CD4-positive, alpha-beta memory T cell (primary cell): ENCODE data around the gene EXOC4. TPM values are rescaled to one million over a fixed set of nuclear protein-coding genes. Genes with fewer than 3 reads are reported as not detected.

ENCODE experiments used
- CTCF ChIA-PET: fragments of 350-600 bp; sonication (Branson Sonifier 250); formaldehyde crosslinking; loops from one replicate; lab custom pipeline; 2021; ENCODE audit warnings: inconsistent platforms; ENCODE audit not compliant: partially characterized antibody; lab: Charles Lee
- POLR2A ChIA-PET: fragments of 350-600 bp; sonication (Branson Sonifier 250); formaldehyde crosslinking; loops from one replicate; lab custom pipeline; 2021; ENCODE audit not compliant: partially characterized antibody; lab: Charles Lee
- DNase-seq, 5 donors: peaks; one replicate each; pipeline versions ENCODE4 v3.0.0 to v3.0.0-alpha.2; 2020 to 2022; ENCODE audit warnings: mixed read lengths in 1 of 5
- H3K27ac ChIP-seq: one replicate; pipeline ENCODE4 v1.7.0; 2013; ENCODE audit warnings: low read depth, low read length
- H3K27me3 ChIP-seq: 2 replicates; pipeline ENCODE4 v1.7.0; 2013; ENCODE audit warnings: mild to moderate bottlenecking, low read length, moderate library complexity; ENCODE audit not compliant: insufficient read depth
- H3K36me3 ChIP-seq: 2 replicates; pipeline ENCODE4 v1.7.0; 2013; ENCODE audit warnings: mild to moderate bottlenecking, low read length, moderate library complexity; ENCODE audit not compliant: insufficient read depth
- H3K4me1 ChIP-seq: 2 replicates; pipeline ENCODE4 v1.7.0; 2013; ENCODE audit warnings: mild to moderate bottlenecking, low read length, moderate library complexity; ENCODE audit not compliant: insufficient read depth
- H3K4me3 ChIP-seq, 2 donors: one replicate each; pipeline ENCODE4 v1.7.0; 2013; ENCODE audit warnings: low read length in 2 of 2, mild to moderate bottlenecking in 1 of 2
- H3K9me3 ChIP-seq, 2 donors: one replicate each; pipeline ENCODE4 v1.7.0; 2013; ENCODE audit warnings: low read length in 2 of 2, control low read depth in 1 of 2; ENCODE audit not compliant: control insufficient read depth in 1 of 2
- H3K27ac Mint-ChIP-seq, 7 donors: one replicate each; pipeline ENCODE4 v1.8.0; 2020 to 2021; ENCODE audit warnings: mixed read lengths in 7 of 7, mild to moderate bottlenecking in 6 of 7, inconsistent platforms in 3 of 7, moderate library complexity in 3 of 7
- H3K27me3 Mint-ChIP-seq, 2 donors: one replicate each; pipeline ENCODE4 v1.8.0; 2020 to 2021; ENCODE audit warnings: mixed read lengths in 2 of 2
- H3K36me3 Mint-ChIP-seq, 2 donors: one replicate each; pipeline ENCODE4 v1.8.0; 2020 to 2021; ENCODE audit warnings: mixed read lengths in 2 of 2, inconsistent platforms in 1 of 2, mild to moderate bottlenecking in 1 of 2
- H3K4me1 Mint-ChIP-seq, 4 donors: one replicate each; pipeline ENCODE4 v1.8.0; 2020 to 2021; ENCODE audit warnings: mixed read lengths in 4 of 4, mild to moderate bottlenecking in 1 of 4
- H3K4me3 Mint-ChIP-seq, 8 donors: one replicate each; pipeline ENCODE4 v1.8.0; 2020 to 2021; ENCODE audit warnings: mixed read lengths in 8 of 8, mild to moderate bottlenecking in 7 of 8, moderate library complexity in 6 of 8, inconsistent platforms in 3 of 8
- H3K9me3 Mint-ChIP-seq, 8 donors: one replicate each; pipeline ENCODE4 v1.8.0; 2020 to 2021; ENCODE audit warnings: mixed read lengths in 8 of 8, mild to moderate bottlenecking in 5 of 8, inconsistent platforms in 3 of 8, moderate library complexity in 1 of 8
- intact Hi-C: fragments of 100-400 bp; cut with micrococcal nuclease; formaldehyde crosslinking; loops from one replicate; pipeline ENCODE4 v1.15.1; 2023
- polyA plus RNA-seq, 2 donors: library from polyadenylated mRNA; unstranded; fragments of 300-500 nt; fragmentation: Illumina TruSeq; gene quantifications; one replicate each; pipeline ENCODE4 v1.2.3, GENCODE V29; 2021
- total RNA-seq, 2 experiments: library from RNA; stranded (reverse); gene quantifications; one replicate each; pipeline ENCODE4 v1.2.3, GENCODE V29; 2021

Gene EXOC4
- total and polyA plus RNA-seq, 4 experiments from 2014 or later: 33.8 to 81.2 (median 58.1) TPM

DNA sequence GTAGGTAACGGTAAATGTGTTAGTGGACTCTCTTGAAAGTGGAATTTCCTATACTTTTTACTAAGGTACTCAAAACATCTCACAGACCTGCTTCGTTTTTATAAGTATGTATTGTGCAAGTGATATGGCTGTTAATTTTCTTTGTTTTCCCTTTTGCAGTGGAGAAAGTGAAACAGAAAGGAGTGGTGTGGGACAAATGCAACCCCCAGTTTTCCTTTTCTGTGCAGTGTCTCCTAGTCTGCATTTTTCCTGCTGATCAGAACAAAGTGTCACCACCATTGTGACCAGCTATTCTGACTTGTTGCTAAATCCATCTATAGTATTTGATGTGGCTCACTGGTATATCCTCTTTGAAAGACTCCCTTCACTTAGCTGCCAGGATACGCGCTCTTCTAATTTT is 410.0 kb downstream of the EXOC4 start:
- Mint-ChIP-seq H3K27ac (no peak overlapping the region), H3K27me3 (no peaks in the 10 kb centered on the region), H3K9me3 (no peaks in the 10 kb centered on the region), H3K36me3 (peaks cover 19 to 42% of the 10 kb centered on the region in 2 donors), H3K4me1 (peaks cover 0 to 5% (median 2%) of the 10 kb centered on the region in 4 donors), H3K4me3 (no peak overlapping the region)
- no peak for DNase-seq
- Histone ChIP-seq H3K9me3 (no peaks in the 10 kb centered on the region), H3K4me3 (no peak overlapping the region), H3K27ac (no peak overlapping the region), H3K4me1 (no peaks in the 10 kb centered on the region), H3K27me3 (no peaks in the 10 kb centered on the region), H3K36me3 (no peaks in the 10 kb centered on the region)
- ChIA-PET POLR2A (no interaction called here), CTCF (no interaction called here)
- intact Hi-C loops: no loop called here

DNA sequence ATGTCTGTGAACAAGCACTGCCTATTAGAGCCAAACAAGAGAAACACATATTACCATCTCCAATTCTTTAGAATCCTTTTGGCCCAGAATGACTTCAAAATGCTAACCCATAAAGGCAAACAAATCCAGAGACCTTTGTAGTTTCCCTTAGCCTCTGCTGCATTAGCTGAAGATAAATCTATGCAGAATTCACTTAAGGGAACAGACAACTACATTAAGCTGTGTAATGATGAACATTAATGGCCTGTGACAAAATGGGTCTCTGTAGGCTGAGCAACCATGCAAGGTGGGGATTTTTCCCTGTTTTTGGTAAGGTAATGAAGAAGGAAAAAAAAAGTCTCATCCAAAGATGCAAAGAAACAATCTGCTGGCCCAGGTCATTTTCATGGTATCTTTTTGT is 411.6 kb downstream of the EXOC4 start:
- Histone ChIP-seq H3K27ac (no peak overlapping the region), H3K27me3 (no peaks in the 10 kb centered on the region), H3K4me3 (no peak overlapping the region), H3K9me3 (no peaks in the 10 kb centered on the region), H3K36me3 (no peaks in the 10 kb centered on the region), H3K4me1 (no peaks in the 10 kb centered on the region)
- H3K4me1 Mint-ChIP-seq: peaks cover 0 to 5% (median 0%) of the 10 kb centered on the region in 4 donors
- H3K4me3 Mint-ChIP-seq: no peak overlapping the region
- H3K9me3 Mint-ChIP-seq: no peaks in the 10 kb centered on the region
- no peaks in the 10 kb centered on the region for H3K27me3 Mint-ChIP-seq
- ChIA-PET CTCF (no interaction called here), POLR2A (no interaction called here)
- no peak for DNase-seq
- intact Hi-C loops: no loop called here
- no peak overlapping the region for H3K27ac Mint-ChIP-seq
- H3K36me3 Mint-ChIP-seq: peaks cover 19 to 42% of the 10 kb centered on the region in 2 donors

DNA sequence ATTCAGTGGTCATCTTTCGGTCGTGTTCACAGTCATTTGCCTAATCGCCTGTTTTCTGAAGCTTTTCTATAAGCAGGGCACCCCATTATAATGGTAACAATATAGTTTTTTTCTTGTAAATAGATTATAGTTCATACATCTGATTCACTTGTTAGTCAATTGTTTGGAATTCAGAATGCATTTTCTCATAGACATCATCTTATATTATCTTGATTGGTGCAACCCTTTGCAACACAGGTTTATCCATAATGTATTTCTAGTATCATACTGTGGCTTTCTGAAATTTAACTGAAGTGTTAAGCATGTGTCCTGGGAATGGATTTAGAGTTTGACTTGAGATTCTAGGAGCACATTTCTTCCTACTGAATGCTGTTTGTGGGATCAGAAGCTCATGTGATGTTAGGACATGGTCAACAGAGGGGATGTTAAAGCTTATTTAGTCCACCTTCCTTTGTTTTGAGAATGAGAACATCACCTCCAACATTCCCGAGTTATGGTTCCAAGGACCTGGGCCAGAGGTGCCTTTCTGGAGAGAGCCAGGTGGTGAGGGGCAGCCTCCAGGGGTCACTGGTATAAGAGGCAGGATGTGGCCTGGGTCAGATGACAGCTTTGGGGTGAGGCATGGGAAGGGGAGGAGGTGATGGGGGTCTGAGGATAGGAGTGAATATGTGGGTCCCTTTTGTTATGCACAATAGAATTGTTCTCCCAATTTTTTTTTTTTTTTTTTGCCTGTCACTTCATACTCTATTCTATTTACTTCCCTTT is 415.6 kb downstream of the EXOC4 start:
- Mint-ChIP-seq H3K4me3 (no peak overlapping the region), H3K4me1 (peaks cover 0 to 7% (median 2%) of the 10 kb centered on the region in 4 donors), H3K27ac (no peak overlapping the region), H3K27me3 (no peaks in the 10 kb centered on the region), H3K9me3 (peaks cover 0 to 5% (median 0%) of the 10 kb centered on the region in 8 donors), H3K36me3 (peaks cover 15 to 31% of the 10 kb centered on the region in 2 donors)
- no peak overlapping the region for H3K4me3 ChIP-seq
- no peaks in the 10 kb centered on the region for H3K27me3 ChIP-seq
- intact Hi-C loops: no loop called here
- CTCF ChIA-PET: no interaction called here
- no peak for DNase-seq
- no peaks in the 10 kb centered on the region for H3K4me1 ChIP-seq
- H3K36me3 ChIP-seq: no peaks in the 10 kb centered on the region
- POLR2A ChIA-PET: no interaction called here
- H3K27ac ChIP-seq: no peak overlapping the region
- H3K9me3 ChIP-seq: no peaks in the 10 kb centered on the region

DNA sequence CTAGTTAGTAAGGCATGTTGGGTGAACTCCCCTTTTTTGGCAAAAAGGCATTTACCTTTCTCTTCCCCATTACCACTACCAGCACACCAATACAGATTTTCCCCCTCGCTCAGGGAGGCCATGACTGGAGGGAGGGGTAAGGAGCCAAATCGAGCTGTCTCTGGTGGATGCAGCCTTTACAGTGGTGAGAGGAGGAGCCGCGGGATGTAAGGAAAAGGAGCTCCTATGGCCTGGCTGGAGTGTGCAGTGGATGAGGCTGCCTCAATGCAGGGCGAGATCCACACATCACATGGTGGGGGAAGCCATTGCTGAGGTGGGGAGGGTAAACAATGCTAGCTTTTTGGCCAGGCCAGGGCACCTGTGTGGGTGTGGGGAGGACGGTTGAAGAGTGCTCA is 416.2 kb downstream of the EXOC4 start:
- no peak for DNase-seq
- Mint-ChIP-seq H3K36me3 (peaks cover 11 to 25% of the 10 kb centered on the region in 2 donors), H3K4me1 (peaks cover 0 to 8% (median 2%) of the 10 kb centered on the region in 4 donors), H3K4me3 (no peak overlapping the region), H3K27me3 (no peaks in the 10 kb centered on the region), H3K9me3 (peaks cover 0 to 5% (median 0%) of the 10 kb centered on the region in 8 donors), H3K27ac (no peak overlapping the region)
- H3K27me3 ChIP-seq: no peaks in the 10 kb centered on the region
- H3K36me3 ChIP-seq: no peaks in the 10 kb centered on the region
- ChIA-PET POLR2A (no interaction called here), CTCF (no interaction called here)
- H3K9me3 ChIP-seq: no peaks in the 10 kb centered on the region
- no peak overlapping the region for H3K4me3 ChIP-seq
- H3K4me1 ChIP-seq: no peaks in the 10 kb centered on the region
- no peak overlapping the region for H3K27ac ChIP-seq
- intact Hi-C loops: no loop called here

DNA sequence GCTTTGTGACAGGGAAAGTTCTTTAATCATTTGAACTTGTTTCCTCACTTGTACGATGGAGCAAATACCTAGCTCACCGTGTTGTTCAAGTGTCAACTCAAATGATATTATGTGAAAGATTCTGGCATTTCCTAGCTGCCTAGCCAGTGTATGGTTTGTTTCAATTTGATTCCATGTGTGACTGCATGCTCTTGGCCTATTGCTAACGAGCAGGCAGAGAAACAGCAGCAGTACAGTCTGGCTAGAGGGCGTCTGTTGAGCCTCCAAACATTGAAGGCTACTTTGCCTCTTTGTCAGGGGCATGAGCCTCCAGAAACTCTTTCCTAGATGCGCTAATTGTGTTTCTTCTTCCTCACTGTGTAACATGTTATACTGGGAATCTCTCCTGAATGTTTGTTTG is 417.4 kb downstream of the EXOC4 start:
- Histone ChIP-seq H3K27ac (no peak overlapping the region), H3K9me3 (no peaks in the 10 kb centered on the region), H3K4me1 (no peaks in the 10 kb centered on the region), H3K27me3 (no peaks in the 10 kb centered on the region), H3K36me3 (no peaks in the 10 kb centered on the region), H3K4me3 (no peak overlapping the region)
- intact Hi-C loops: no loop called here
- ChIA-PET CTCF (no interaction called here), POLR2A (no interaction called here)
- Mint-ChIP-seq H3K4me1 (peaks cover 0 to 8% (median under 1%) of the 10 kb centered on the region in 4 donors), H3K36me3 (peaks cover 11 to 14% of the 10 kb centered on the region in 2 donors), H3K9me3 (peaks cover 0 to 5% (median 0%) of the 10 kb centered on the region in 8 donors), H3K4me3 (no peak overlapping the region), H3K27ac (peak overlapping the region in 1 of 7 donors; percentile 19), H3K27me3 (no peaks in the 10 kb centered on the region)
- DNase-seq: no peak

DNA sequence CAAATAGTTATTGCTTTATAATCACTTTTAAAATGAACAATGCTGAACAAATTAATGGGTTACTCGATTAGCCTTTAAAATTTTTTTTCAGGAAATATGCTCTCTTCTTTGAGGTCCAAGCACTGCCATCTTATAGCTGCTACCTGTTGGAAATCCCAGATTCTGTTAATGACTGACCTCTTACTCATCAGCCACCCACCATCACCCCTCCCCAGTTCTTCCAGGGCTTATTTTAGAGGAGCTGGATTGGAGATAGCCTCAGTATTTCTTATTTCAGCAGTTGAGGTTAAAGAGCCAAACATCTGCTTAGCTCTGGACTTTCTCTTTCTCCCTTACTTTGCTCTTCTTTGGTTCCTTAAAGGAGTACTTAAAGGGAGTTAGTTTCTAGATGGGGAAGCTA is 420.0 kb downstream of the EXOC4 start:
- H3K27me3 ChIP-seq: no peaks in the 10 kb centered on the region
- no peak for DNase-seq
- H3K27ac ChIP-seq: no peak overlapping the region
- CTCF ChIA-PET: no interaction called here
- peaks cover 9 to 10% of the 10 kb centered on the region in 2 donors for H3K36me3 Mint-ChIP-seq
- H3K4me1 ChIP-seq: no peaks in the 10 kb centered on the region
- no peaks in the 10 kb centered on the region for H3K27me3 Mint-ChIP-seq
- intact Hi-C loops: no loop called here
- H3K9me3 Mint-ChIP-seq: peaks cover 0 to 5% (median 0%) of the 10 kb centered on the region in 8 donors
- H3K4me1 Mint-ChIP-seq: peaks cover 0 to 8% (median 0%) of the 10 kb centered on the region in 4 donors
- POLR2A ChIA-PET: no interaction called here
- H3K9me3 ChIP-seq: no peaks in the 10 kb centered on the region
- no peaks in the 10 kb centered on the region for H3K36me3 ChIP-seq
- no peak overlapping the region for H3K4me3 ChIP-seq
- H3K27ac Mint-ChIP-seq: no peak overlapping the region
- H3K4me3 Mint-ChIP-seq: no peak overlapping the region

DNA sequence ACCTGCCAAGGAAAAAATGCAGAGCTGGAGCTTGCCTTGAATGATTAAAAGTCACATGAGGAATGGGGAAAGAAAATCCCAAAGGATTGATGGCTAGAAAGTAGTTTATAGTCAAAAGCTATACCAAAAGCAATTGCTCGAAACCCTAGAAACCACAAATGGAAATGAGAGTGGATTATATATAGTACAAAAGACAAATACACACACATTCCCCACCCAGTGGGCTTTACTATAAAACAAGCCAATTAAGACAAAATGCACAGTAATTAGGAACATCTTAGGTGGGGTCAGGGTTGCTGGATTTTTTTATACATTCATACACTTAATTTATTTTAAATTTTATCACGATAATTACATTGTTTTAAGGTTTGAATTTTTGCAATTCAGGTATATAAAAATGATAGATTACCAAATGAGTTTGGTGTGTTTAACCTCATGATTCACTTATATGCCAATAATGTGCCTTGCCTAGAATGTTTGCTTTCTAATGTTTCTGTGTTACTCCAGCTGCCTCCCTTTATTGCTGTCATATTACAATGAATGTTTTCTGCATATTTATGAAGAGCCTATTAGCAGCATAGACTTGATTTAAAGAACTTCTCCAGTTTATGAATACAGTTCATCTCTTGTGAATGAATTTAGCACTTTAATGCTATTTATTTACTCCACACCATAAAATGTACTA is 421.3 kb downstream of the EXOC4 start:
- H3K27me3 ChIP-seq: no peaks in the 10 kb centered on the region
- H3K4me1 Mint-ChIP-seq: peaks cover 0 to 8% (median 0%) of the 10 kb centered on the region in 4 donors
- no peaks in the 10 kb centered on the region for H3K36me3 ChIP-seq
- POLR2A ChIA-PET: no interaction called here
- H3K27ac Mint-ChIP-seq: no peak overlapping the region
- no peak for DNase-seq
- CTCF ChIA-PET: no interaction called here
- H3K27me3 Mint-ChIP-seq: no peaks in the 10 kb centered on the region
- intact Hi-C loops: no loop called here
- H3K4me1 ChIP-seq: no peaks in the 10 kb centered on the region
- no peak overlapping the region for H3K4me3 ChIP-seq
- no peak overlapping the region for H3K4me3 Mint-ChIP-seq
- peaks cover 0 to 5% (median 0%) of the 10 kb centered on the region in 8 donors for H3K9me3 Mint-ChIP-seq
- no peaks in the 10 kb centered on the region for H3K9me3 ChIP-seq
- H3K36me3 Mint-ChIP-seq: peaks cover 9 to 14% of the 10 kb centered on the region in 2 donors
- no peak overlapping the region for H3K27ac ChIP-seq
